K562 (cell line): ENCODE results near the gene IGSF3. TPM values are rescaled to one million over a fixed set of nuclear protein-coding genes. Genes with fewer than 3 reads are reported as not detected.

ENCODE experiments used
- ARID2 ChIP-seq: fragments of 450-650 bp; IDR thresholded peaks from 2 replicates; pipeline ENCODE4 v1.6.1; 2017; ENCODE audit warnings: antibody characterized with exemption, mild to moderate bottlenecking
- ASH1L ChIP-seq: fragments of 450-650 bp; IDR thresholded peaks from 2 replicates; pipeline ENCODE4 v1.6.1; 2018; ENCODE audit warnings: borderline replicate concordance, mild to moderate bottlenecking, low read depth; ENCODE audit not compliant: partially characterized antibody
- C11orf30 ChIP-seq: fragments of 450-650 bp; IDR thresholded peaks from 2 replicates; pipeline ENCODE4 v1.6.1; 2016; ENCODE audit warnings: low read depth, mild to moderate bottlenecking
- DACH1 ChIP-seq: fragments of 450-650 bp; IDR thresholded peaks from 2 replicates; pipeline ENCODE4 v1.6.1; 2018; ENCODE audit not compliant: partially characterized antibody
- HMG20B ChIP-seq: fragments of 250-450 bp; sonication (Bioruptor Pico); IDR thresholded peaks from 2 replicates; pipeline ENCODE4 v1.5.0; 2021; ENCODE audit warnings: mild to moderate bottlenecking
- HSF4 ChIP-seq: fragments of 250-450 bp; sonication (Bioruptor Pico); IDR thresholded peaks from 2 replicates; pipeline ENCODE4 v2.1.2; 2022; ENCODE audit warnings: mild to moderate bottlenecking, moderate library complexity, borderline replicate concordance
- MAFK ChIP-seq: IDR thresholded peaks from 2 replicates; pipeline ENCODE4 v1.6.1; 2011; ENCODE audit warnings: low read length, improper control_type of control experiment
- NFYB ChIP-seq: IDR thresholded peaks from 2 replicates; pipeline ENCODE4 v1.6.1; 2011; ENCODE audit warnings: mild to moderate bottlenecking, moderate library complexity; ENCODE audit not compliant: insufficient read length; ENCODE audit errors: extremely low read depth
- NR1H2 ChIP-seq: sonication (generic); formaldehyde crosslinking; IDR thresholded peaks from 2 replicates; pipeline ENCODE4 v1.4.0; 2020; ENCODE audit warnings: mild to moderate bottlenecking, missing genetic modification reagents
- POLR2AphosphoS5 ChIP-seq: IDR thresholded peaks from 2 replicates; pipeline ENCODE4 v1.6.1; 2011; ENCODE audit warnings: mild to moderate bottlenecking, low read depth, low read length, moderate library complexity; ENCODE audit not compliant: control insufficient read depth, insufficient read depth
- SLC30A9 ChIP-seq: fragments of 250-450 bp; sonication (Bioruptor Pico); IDR thresholded peaks from 2 replicates; pipeline ENCODE4 v1.8.0; 2022; ENCODE audit warnings: mild to moderate bottlenecking, moderate library complexity
- TBL1XR1 ChIP-seq, 2 experiments: IDR thresholded peaks; 2 replicates each; pipeline ENCODE4 v1.6.1; 2012; ENCODE audit warnings: improper control_type of control experiment in 2 of 2, low read length in 2 of 2, mild to moderate bottlenecking in 1 of 2
- ZEB2 ChIP-seq: fragments of 450-650 bp; IDR thresholded peaks from 2 replicates; pipeline ENCODE4 v1.6.1; 2016
- ZFP30 ChIP-seq: fragments of 250-450 bp; sonication (Bioruptor Pico); IDR thresholded peaks from 2 replicates; pipeline ENCODE4 v1.8.0; 2022; ENCODE audit warnings: moderate library complexity, mild to moderate bottlenecking, inconsistent platforms, borderline replicate concordance
- ZNF140 ChIP-seq: fragments of 250-450 bp; sonication (Bioruptor Pico); IDR thresholded peaks from 2 replicates; pipeline ENCODE4 v1.8.0; 2021; ENCODE audit warnings: moderate library complexity, mild to moderate bottlenecking, inconsistent platforms
- ZNF445 ChIP-seq: fragments of 250-450 bp; sonication (Bioruptor Pico); IDR thresholded peaks from 2 replicates; pipeline ENCODE4 v1.4.0; 2020; ENCODE audit warnings: low read depth, mild to moderate bottlenecking, moderate library complexity
- polyA plus RNA-seq, 8 experiments: library from polyadenylated mRNA; depleted of rRNA in 4 of 8; stranded (reverse) in 5 of 8; unstranded in 3 of 8; fragments of >200 nt; fragmentation: Nextera tagmentation in 2 of 8; fragmentation: Illumina TruSeq in 1 of 8; extraction: Ambion mirVana in 2 of 8; extraction: Trizol in 1 of 8; gene quantifications; 2 replicates each; pipeline versions ENCODE4 v1.2.1 to v1.2.3, GENCODE V29; 2011 to 2014; ENCODE audit warnings: inconsistent platforms in 1 of 8, missing spikeins in 1 of 8
- total RNA-seq, 7 experiments: library from RNA; depleted of rRNA in 6 of 7; stranded (reverse); fragments of >200 nt in 6 of 7; fragmentation: Illumina TruSeq in 2 of 7; extraction: Trizol in 2 of 7; gene quantifications; 2 replicates each; pipeline versions ENCODE4 v1.2.1 to v1.2.3, GENCODE V29; 2011 to 2021; ENCODE audit warnings: low replicate concordance in 1 of 7
- TF ChIP-seq, protein P1 (sequence below): fragments of 250-450 bp; sonication (Bioruptor Pico); IDR thresholded peaks from 2 replicates; pipeline ENCODE4 v1.5.0; 2021
- TF ChIP-seq, protein P2 (sequence below): conservative IDR thresholded peaks from 2 replicates; pipeline ENCODE4 v1.6.1; 2011; ENCODE audit warnings: low read depth, mild to moderate bottlenecking, low read length; ENCODE audit not compliant: control insufficient read depth
- TF ChIP-seq, protein P3 (sequence below), 2 experiments: IDR thresholded peaks; 2 replicates each; pipeline ENCODE4 v1.6.1; 2012; ENCODE audit warnings: improper control_type of control experiment in 2 of 2, low read depth in 2 of 2, low read length in 2 of 2, borderline replicate concordance in 1 of 2
- TF ChIP-seq, protein P4 (sequence below): sonication (generic); formaldehyde crosslinking; IDR thresholded peaks from 2 replicates; pipeline ENCODE4 v1.8.1; 2022; ENCODE audit warnings: missing genetic modification reagents
- TF ChIP-seq, protein P5 (sequence below): sonication (generic); formaldehyde crosslinking; IDR thresholded peaks from 2 replicates; pipeline ENCODE4 v1.8.1; 2023; ENCODE audit warnings: mild to moderate bottlenecking, missing genetic modification reagents

The IGSF3 gene
- total and polyA plus RNA-seq, 9 of the 15 experiments (the other 6 are each of a cell fraction or from before 2014, with no cell fraction given), result 1.1 to 15.0 (median 8.3) TPM

DNA sequence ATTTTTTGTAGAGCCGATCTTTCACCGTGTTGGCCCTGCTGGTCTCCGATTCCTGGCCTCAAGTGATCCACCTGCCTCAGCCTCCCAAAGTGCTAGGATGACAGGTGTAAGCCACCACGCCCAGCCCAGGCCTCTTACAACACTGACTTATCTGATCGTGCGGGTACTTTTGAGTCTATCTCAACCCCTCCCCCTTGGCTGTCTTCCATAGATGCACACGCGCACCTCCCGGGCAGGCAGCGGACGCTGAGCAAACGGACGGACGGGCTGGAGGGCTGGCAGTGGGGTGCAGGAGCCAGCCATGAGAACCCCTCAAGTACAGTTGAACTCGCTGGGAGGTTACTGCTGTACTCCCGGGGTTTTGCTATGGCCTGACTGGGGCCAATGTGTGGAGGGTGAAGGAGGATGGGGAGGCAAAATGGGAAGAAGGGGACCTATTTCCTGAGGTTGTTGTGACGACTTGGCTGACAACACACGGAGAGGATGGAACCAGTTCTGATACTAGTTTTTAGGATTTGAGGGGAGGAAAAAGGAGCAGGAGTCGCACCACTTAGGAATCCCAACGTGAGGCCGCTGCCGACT is 97.7 kb downstream of the IGSF3 start (continued):
- TF ChIP-seq MAFK, result no peak
- no peak for TF ChIP-seq ZNF445 (CRISPR knock-in tag)
- TF ChIP-seq ZNF140 (CRISPR knock-in tag), result no peak
- TF ChIP-seq ZFP30 (CRISPR knock-in tag), result no peak
- TF ChIP-seq TBL1XR1 (IDR thresholded peaks at IDR 0.05; ENCODE audit: low read length in 2 of 2), result no peak
- TF ChIP-seq DACH1, result no peak
- TF ChIP-seq SLC30A9 (CRISPR knock-in tag), result no peak
- no peak for TF ChIP-seq NFYB
- TF ChIP-seq, protein P1, sequence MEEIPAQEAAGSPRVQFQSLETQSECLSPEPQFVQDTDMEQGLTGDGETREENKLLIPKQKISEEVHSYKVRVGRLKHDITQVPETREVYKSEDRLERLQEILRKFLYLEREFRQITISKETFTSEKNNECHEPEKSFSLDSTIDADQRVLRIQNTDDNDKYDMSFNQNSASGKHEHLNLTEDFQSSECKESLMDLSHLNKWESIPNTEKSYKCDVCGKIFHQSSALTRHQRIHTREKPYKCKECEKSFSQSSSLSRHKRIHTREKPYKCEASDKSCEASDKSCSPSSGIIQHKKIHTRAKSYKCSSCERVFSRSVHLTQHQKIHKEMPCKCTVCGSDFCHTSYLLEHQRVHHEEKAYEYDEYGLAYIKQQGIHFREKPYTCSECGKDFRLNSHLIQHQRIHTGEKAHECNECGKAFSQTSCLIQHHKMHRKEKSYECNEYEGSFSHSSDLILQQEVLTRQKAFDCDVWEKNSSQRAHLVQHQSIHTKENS (CRISPR knock-in tag), result no peak
- TF ChIP-seq, protein P2, sequence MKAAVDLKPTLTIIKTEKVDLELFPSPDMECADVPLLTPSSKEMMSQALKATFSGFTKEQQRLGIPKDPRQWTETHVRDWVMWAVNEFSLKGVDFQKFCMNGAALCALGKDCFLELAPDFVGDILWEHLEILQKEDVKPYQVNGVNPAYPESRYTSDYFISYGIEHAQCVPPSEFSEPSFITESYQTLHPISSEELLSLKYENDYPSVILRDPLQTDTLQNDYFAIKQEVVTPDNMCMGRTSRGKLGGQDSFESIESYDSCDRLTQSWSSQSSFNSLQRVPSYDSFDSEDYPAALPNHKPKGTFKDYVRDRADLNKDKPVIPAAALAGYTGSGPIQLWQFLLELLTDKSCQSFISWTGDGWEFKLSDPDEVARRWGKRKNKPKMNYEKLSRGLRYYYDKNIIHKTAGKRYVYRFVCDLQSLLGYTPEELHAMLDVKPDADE, result no peak; the same call in 1 of the 2 replicates
- TF ChIP-seq, protein P3, sequence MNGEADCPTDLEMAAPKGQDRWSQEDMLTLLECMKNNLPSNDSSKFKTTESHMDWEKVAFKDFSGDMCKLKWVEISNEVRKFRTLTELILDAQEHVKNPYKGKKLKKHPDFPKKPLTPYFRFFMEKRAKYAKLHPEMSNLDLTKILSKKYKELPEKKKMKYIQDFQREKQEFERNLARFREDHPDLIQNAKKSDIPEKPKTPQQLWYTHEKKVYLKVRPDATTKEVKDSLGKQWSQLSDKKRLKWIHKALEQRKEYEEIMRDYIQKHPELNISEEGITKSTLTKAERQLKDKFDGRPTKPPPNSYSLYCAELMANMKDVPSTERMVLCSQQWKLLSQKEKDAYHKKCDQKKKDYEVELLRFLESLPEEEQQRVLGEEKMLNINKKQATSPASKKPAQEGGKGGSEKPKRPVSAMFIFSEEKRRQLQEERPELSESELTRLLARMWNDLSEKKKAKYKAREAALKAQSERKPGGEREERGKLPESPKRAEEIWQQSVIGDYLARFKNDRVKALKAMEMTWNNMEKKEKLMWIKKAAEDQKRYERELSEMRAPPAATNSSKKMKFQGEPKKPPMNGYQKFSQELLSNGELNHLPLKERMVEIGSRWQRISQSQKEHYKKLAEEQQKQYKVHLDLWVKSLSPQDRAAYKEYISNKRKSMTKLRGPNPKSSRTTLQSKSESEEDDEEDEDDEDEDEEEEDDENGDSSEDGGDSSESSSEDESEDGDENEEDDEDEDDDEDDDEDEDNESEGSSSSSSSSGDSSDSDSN (IDR thresholded peaks at IDR 0.05; ENCODE audit: borderline replicate concordance in 1 of 2, low read depth in 2 of 2, low read length in 2 of 2), result no peak; a peak in 1 of 4 replicates
- no peak for TF ChIP-seq C11orf30
- TF ChIP-seq, protein P4, sequence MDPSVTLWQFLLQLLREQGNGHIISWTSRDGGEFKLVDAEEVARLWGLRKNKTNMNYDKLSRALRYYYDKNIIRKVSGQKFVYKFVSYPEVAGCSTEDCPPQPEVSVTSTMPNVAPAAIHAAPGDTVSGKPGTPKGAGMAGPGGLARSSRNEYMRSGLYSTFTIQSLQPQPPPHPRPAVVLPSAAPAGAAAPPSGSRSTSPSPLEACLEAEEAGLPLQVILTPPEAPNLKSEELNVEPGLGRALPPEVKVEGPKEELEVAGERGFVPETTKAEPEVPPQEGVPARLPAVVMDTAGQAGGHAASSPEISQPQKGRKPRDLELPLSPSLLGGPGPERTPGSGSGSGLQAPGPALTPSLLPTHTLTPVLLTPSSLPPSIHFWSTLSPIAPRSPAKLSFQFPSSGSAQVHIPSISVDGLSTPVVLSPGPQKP (CRISPR knock-in tag), result no peak
- no peak for TF ChIP-seq HMG20B (CRISPR knock-in tag)
- TF ChIP-seq POLR2AphosphoS5, result no peak
- no peak for TF ChIP-seq ASH1L
- TF ChIP-seq NR1H2, result no peak
- TF ChIP-seq HSF4 (CRISPR knock-in tag), result no peak
- TF ChIP-seq ARID2, result no peak
- TF ChIP-seq, protein P5, sequence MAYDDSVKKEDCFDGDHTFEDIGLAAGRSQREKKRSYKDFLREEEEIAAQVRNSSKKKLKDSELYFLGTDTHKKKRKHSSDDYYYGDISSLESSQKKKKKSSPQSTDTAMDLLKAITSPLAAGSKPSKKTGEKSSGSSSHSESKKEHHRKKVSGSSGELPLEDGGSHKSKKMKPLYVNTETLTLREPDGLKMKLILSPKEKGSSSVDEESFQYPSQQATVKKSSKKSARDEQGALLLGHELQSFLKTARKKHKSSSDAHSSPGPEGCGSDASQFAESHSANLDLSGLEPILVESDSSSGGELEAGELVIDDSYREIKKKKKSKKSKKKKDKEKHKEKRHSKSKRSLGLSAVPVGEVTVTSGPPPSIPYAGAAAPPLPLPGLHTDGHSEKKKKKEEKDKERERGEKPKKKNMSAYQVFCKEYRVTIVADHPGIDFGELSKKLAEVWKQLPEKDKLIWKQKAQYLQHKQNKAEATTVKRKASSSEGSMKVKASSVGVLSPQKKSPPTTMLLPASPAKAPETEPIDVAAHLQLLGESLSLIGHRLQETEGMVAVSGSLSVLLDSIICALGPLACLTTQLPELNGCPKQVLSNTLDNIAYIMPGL (CRISPR knock-in tag), result no peak
- TF ChIP-seq ZEB2, result peak; percentile 90
